Activated CD4-positive, alpha-beta T cell treated with anti-CD3 and anti-CD28 coated beads, Interleukin-10, Interleukin-2, amounts not matched to agents 100 ng/mL and 50 ng/mL, durations not matched to agents 16 hours and 8 hours (primary cell): Measurements from ENCODE around the gene SLC39A13.

Experiments
- DNase-seq: peaks from one replicate; pipeline ENCODE4 v3.0.0-alpha.2; 2020

Gene SLC39A13

DNA sequence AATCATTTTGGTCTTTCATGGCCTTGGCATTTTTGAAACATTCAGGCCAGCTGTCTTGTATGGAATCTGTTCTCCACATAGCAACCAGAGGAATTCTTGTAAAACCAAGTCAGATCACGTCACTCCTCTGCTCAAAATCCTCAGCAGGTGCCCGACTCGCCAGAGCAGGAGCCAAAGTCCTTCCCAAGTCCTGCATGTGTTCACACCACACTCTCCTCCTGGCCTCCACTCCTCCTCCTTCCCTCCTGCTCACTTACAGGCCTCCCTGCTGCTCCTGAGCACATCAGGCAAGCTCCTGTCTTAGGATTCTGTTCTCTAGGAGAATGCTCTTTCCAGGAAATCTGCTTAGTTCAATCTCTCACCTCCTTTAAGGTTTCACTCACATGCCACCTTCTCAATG, 24.8 kb downstream of the SLC39A13 start:
- no peak for DNase-seq

DNA sequence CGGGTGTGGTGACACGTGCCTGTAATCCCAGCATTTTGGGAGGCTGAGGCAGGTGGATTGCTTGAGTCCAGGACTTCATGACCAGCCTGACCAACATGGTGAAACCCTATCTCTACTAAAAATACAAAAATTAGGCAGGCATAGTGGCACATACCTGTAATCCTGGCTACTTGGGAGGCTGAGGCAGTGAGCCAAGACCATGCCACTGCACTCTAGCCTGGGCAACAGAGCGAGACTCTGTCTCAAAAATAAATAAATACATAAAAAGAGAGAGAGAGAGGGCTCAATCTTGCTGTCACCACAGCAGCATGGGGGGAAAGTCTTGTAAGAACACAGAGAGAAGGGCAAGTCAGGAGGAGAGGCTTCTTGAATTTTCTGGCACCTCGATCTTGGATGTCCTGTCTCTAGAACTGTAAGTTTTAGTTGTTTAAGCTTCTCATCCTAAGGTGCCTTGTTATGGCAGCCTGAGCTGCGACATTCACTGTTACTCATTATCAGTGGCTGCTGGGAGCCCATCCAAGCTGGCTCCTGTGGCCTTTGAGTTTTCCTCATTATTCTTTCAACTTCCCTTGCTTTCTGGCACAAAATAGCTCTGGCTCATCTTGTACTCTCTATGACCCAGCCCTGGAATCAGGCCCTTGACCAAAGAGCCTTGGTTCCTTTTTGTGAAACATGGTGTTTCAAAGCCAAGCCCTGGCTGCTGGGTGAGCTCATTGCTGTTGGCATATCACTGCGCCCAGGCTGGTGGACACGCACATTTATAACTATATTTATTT, 25.8 kb downstream of the SLC39A13 start:
- DNase-seq, result no peak

DNA sequence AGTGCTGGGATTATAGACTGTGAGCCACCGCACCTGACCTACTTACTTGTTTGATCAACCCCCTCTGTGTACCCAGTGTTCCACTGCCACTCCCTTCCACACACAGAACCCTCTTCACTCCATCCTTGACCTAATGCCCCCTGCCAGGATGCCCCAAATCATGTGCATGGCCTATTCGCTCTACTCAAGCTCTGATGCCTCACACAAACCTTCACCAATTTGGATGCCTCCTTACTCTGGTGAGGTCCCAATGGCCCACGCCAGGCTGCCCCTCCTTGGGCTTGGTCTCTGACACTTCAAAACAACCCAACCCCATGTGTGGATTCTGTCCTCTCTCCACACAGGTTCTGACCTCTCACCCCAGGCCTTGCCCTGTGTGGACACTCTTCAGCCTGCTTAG, 27.3 kb downstream of the SLC39A13 start:
- no peak for DNase-seq

DNA sequence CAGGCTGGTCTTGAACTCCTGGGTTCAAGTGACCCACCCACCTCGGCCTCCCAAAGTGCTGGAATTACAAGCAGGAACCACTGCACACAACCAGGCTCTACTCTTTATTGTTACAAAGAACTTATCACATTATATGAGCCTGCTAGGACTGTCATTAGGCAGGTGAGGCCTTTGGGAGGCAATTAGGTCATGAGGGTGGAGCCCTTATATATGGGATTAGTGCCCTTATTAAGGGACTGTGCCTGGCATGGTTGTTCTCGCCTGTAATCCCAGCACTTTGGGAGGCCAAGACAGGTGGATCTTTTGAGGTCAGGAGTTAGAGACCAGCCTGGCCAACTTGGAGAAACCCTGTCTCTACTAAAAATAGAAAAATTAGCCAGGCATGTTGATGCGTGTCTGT, 28.3 kb downstream of the SLC39A13 start:
- DNase-seq, result no peak

DNA sequence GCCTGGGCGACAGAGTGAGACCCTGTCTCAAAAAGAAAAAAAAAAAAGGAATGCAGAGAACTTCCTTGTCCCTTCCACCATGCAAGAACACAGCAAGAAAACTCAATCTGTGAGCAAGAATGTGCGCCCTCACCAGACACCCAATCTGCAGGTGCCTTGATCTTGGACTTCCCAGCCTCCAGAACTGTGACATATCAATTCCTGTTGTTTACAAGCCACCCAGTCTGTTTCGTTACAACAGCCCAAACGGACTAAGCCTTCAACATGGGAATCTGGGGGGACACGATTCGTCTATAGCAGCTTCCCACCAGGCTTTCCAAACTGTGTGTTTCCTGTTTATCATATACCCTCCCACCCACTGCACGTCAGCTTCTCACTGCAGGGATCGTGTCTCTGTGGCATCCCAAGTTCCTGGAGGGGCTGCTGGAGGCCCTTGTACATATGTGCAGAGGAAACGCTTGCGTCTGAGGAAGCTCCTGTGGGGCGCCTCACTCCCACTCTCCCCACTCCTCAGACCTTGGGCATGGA, 28.9 kb downstream of the SLC39A13 start:
- DNase-seq, result no peak

DNA sequence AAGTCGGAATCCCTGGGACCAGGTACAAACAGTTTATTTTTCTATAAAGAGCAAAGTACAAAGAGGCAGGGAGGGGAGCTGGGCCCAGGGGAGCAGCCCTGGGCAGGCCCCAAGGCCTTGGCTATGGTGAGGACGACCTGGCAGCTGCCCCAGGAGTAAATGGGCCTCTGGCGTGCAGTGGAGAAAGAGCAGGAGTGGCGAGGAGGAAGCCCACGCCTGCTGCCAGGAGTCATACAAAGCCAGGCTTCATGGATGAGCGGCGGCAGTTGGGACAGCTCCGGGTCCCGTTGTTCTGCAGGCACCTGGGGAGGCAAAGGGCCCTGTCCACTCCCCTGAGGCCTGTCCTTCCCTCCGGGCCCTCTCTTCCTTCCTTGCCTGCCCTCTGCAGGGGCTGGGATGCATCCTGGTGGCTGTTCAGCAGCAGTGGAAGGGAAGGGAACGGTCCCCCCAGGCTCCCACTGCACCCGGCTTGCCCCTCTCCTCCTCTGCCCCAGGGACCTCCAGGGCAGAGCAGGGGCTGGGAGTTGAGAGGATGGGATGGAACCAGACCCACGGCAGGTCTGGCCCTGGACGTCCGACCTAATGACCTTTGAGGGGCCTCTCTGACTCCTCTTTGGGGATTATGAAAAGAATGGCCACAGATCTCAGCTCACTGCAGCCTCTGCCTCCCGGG, 29.5 kb downstream of the SLC39A13 start:
- no peak for DNase-seq

DNA sequence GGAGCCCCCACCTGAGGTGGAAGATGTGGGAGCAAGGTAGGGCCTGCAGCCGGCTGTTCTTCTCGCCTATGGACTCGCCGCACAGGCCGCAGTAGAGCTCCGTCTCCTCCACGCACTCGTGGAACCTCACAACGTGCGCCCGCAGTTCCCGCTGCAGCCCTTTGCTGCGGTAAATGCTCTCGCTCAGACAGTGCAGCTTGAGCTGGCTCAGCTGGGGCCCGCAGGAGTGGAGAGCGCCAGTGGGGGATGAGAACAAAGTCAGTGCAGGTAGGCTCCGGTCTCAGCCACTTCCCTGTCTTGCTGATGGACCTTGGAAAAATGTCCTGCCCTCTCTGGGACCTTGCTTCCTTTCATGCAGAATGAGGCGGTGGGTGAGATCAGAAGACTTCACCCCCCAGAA, 30.3 kb downstream of the SLC39A13 start:
- no peak for DNase-seq

DNA sequence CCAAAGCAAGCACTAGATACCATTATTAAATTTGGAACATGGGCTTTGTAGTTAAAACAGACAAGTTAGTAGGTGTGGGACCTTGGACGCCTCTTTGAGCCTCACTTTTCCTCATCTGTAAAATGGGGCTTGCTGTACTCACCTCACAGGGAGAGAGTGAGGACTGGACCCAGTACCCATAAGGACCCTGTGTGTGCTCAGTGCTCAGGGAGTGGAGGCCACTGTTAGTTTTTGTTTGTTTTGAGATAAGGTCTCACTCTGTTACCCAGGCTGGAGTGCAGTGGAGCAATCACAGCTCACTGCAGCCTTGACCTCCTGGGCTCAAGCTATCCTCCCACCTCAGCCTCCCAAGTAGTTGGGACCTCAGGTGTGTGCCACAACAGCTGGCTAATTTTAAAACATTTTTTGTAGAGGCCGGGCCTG, 31.7 kb downstream of the SLC39A13 start:
- no peak for DNase-seq

DNA sequence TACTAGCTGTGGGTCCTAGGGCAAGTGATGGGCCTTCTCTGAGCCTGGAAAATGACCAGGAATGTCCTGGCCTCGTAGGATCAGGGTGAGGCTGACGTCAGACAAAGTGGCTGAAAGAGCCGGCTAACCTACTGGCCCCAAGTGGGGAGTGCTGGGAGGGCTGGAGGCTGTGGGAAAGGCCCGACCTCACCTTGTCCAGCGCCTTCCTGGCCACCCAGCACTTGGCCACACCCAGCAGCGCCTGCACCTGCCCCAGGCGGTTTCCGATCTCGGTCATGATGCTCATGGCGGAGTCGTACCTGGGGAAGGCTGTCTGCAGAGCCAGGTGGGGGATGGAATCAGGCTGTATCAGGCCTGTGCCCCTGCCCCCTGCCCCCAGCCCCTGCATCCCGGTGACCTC, 33.0 kb downstream of the SLC39A13 start:
- no peak for DNase-seq

DNA sequence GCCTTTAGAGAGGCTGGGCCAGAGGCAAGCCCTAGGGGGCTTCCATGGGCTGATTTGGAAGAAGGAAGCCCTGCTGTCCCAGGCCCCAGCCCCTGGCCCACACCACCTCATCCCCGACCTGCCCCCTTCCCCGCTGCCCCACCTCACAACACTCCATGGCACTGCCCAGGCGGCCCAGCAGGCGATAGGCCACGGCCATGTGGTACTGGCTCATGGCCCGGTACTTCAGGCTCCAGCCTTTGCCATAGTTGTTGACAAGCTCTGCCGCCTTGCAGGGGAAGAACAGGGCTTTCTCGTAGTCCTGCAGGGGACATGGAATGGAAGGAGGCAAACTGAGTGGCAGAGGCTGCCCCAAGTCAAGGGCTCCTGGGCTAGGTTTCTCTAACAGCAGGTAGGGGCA, 34.1 kb downstream of the SLC39A13 start:
- no peak for DNase-seq

DNA sequence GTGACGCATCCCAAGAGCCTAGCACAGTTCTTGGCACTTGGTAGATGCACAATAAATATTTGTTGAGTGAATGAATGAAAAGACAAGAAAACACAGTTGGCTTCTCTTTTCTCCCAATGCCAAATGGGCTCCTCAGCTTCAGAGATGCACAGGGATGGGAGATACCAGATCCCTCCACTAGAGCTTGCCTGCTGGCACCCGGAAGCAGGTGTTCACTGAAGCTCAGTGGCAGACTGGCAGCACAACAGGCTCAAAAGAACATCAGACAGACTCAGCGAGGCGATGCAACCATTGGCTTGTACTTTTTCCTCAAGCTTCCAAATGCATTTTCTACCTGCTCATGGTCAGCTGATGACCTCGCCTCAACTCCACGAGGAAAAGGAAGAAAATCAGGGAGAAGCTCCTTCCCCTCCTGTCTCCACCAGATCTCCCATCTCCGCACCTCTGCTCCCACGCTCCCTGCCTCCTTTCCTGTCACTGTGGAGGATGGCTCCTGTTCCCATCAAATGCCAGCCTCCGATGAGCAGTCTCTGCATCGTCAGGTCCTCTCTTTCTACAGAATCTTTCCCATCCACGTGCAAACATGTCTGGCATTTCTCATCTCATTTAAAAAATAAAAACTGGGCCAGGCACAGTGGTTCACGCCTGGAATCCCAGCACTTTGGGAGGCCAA, 34.8 kb downstream of the SLC39A13 start:
- no peak for DNase-seq

DNA sequence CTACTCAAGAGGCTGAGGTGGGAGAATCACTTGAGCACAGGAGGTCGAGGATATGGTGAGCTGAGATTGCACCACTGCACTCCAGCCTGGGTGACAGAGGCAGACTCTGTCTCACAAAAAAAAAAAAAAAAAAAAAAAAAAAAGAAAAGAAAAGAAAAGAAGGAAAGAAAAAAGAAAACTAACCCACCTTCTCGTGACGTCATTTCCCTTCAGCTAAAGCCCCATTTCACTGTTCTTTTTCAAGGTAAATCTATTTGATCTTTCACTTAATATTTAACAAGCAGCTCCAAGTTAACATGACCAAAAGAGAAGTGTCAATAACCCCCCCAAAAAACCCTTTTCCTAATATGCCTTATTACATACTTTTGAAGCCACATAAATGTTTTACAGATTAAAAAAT, 35.4 kb downstream of the SLC39A13 start:
- DNase-seq, result no peak

DNA sequence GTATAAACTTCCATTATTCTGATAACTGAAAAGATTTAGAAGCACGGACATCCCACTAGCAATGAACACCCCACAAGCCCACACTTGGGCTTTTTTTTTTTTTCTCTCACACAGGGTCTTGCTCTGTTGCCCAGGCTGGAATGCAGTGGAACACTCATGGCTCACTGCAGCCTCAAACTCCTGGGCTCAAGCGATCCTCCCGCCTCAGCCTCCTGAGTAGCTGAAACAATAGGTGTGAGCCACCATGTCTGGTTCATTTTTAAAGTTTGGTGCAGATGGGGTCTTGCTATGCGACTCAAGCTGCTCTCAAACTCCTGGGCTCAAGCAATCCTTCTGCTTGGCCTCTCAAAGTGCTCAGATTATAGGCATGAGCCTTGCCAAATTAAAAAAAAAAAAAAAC, 37.5 kb downstream of the SLC39A13 start:
- DNase-seq, result no peak

DNA sequence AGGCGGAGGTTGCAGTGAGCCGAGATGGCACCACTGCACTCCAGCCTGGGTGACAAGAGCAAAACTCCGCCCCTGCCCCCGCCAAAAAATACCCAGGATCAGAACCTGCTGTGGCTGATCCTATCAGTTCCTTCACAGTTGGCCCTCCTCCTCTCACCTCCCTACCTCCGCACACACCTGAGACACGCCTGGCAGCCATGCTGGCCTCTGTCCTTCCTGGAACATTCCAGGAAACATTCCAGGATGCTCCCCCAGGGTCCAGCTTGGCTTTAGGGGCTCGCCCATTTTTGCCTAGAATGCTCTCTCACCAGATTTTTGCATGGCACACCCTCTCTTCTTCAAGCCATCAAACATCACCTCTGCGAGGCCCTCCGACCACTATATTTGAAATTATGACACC, 38.4 kb downstream of the SLC39A13 start:
- DNase-seq, result no peak

DNA sequence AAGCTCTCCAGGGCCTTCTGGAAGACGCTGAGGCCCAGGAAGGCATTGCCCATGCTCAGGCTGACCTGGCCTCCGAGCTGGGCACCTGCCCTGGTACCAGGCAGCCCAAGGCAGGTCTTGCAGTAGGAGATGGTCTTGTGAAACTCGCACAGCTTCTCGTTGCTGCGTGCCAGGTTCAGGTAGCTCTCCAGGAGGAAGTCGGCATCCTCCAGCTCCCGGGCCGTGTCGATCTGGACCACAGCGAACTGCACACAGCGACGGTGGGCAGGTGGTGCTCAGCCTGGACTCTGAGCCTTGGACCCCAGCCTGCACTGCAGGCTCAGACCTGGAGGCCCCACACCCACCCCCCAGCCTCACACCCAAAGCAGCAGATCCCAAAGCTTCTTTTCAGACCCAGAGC, 39.5 kb downstream of the SLC39A13 start:
- DNase-seq, result no peak

DNA sequence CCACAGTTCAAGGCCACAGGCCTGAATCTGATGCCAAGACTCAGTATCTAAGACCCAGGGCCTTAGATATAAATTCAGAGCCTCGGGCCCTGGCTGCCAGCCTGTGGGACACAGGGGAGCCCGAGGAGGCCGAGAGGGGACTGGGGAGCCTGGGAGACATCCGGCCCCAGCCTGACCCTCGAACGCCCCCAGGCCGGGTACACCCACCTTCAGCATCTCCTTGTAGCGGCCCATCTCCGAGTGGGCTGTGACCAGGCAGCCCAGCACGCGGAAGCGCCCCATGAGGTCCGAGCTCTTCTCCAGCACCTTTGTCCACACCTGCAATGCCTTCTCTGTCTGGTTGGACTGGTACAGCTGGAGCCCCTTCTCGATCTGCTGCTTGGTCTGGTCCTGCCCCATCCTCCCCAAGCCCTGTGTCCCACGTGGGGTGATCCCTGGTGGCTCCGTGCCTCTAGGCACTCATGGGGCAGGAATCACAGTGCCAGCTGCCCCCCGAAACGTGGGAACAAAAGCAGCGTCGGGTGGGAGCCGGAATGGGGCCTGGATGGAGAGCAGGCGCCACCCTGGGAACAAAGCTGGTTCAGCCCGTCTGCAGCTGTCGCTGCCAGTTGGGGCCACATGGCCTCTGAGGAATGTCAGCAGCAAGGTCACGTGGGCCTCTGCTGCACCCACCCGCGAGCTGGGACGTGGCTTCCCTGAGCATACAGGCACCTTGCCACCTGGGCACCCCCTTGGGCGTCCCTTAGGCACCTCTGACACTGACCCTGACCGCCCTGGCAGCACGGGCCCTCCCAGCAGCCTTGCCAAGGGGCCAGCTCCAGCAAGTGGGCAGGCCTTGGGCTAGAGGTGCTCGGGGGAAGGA, 40.4 kb downstream of the SLC39A13 start, which contains the start of gene RAPSN:
Gene RAPSN (minus strand): TSS at position 571 of the 862 bp plus-strand sequence. CDS start 172 bp downstream, at position 399.
- no peak for DNase-seq

DNA sequence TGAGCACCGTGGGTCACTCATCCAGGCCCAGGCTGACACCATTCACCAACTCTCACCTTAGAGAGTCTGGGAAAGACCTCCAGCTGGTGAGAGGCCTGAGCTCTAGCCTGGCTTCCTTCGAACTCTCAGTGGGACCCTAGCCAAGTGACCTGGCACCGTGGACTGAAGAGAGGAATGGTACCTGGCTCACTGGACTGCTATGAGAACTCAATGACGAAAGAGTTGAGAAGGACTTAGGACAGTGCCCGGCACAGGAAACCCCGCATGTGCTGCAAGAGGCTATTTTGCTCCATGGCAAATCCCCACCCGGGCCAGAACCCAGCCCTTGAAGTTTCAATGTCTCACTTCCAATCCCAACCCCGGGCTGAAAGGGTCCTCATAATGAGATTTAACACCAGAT, 41.2 kb downstream of the SLC39A13 start:
- no peak for DNase-seq

DNA sequence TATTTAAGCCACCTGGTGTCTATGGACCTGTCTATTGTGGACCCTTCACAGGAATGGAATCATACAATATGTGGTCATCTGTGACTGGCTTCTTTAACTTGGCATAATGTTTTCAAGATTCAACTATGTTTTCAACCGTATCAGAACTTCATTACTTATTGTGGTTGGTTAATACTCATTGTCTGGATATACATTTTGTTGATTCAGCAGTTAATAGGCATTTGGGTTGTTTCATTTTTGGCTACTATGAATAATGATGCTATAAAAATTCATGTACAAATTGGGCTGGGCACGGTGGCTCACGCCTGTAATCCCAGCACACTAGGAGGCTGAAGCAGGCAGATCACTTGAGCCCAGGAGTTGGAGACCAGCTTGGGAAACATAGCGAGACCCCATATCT, 43.0 kb downstream of the SLC39A13 start:
- DNase-seq, result no peak

DNA sequence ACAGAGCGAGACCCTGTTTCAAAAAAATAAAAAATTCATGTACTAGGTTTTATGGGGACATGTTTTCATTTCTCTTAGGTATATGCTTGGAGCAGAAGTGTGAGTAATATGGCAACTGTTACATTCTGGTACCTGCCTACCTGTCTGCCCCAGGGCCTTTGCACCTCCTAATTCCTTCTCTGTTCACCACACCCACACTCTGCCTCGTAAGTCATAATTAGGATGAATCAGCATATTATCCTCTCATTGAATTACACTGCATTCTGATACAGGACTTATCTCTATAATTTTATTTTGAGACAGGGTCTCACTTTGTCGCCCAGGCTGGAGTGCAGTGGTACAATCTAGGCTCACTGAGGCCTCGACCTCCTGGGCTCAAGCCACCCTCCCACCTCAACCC, 43.6 kb downstream of the SLC39A13 start:
- DNase-seq, result no peak

DNA sequence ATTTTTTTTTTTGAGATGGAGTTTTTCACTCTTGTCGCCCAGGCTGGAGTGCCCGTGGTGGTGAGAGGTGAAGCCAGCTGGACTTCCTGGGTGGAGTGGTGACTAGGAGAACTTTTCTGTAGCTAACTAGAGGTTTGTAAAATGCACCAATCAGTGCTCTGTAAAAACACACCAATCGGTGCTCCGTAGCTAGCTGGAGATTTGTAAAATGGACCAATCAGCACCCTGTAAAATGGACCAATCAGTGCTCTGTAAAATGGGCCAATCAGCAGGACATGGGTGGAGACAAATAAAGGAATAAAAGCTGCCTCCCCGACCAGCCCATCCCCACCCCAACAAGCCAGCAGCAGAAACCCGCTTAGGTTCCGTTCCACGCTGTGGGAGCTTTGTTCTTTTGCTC, 45.0 kb downstream of the SLC39A13 start:
- peak; percentile 10 for DNase-seq

DNA sequence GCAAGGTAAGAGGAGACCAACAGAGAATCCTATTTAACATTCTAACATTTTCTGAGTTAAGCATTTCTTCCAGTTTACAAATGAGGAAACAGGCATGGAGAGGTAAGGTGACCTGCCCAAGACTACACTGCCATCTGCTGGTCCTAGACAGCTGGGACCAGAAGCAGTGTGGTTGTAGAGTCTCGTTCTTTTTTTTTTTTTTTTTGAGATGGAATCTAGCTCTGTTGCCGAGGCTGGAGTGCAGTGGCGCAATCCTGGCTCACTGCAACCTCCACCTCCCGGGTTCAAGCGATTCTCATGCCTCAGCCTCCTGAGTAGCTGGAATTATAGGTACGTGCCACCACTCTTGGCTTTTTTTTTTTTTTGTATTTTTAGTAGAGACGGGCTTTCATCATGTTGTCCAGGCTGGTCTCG, 45.9 kb downstream of the SLC39A13 start:
- DNase-seq, result peak; percentile 76

DNA sequence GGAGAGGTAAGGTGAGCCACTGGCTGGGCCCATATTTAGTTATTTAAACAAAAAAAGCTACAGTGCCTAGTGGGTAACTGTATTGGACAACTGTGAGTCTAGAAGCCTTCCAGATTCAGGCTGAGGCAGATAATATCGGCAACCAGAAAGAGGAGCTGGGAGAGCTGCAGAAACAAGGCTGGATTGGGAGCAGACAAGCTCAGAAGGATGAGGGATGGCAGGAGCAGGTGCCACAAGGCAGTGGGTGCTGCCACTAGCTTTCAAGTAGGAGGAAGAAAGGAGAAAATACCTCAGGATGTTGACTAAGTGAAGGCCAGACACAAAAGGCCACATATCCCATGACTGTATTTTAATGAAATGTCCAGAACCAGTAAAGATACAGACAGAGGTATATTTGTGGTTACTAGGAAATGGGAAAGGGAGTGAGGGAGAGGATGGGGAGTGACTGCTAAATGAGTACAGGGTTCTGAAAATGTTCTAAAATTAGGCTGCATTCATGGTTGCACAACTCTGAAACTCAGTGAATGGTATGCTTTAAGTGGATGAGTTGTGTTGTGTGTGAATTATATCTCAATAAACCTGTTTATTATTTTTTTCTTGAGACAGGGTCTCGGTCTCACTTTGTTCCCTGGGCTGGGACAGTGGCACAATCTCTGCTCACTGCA, 52.3 kb downstream of the SLC39A13 start:
- no peak for DNase-seq
